Suprapubic skin (tissue), 4 donors: ENCODE results near the gene PANK4.

Experiments
- CTCF ChIP-seq, 2 donors: fragments of 200-600 bp in 1 of 2; fragments of 450-650 bp in 1 of 2; sonication (generic) in 1 of 2; IDR thresholded peaks; one replicate each; pipeline ENCODE4 v1.5.1; 2016 to 2019; ENCODE audit warnings: antibody characterized with exemption in 2 of 2, mild to moderate bottlenecking in 1 of 2, moderate library complexity in 1 of 2
- EP300 ChIP-seq: sonication (generic); formaldehyde crosslinking; IDR thresholded peaks from one replicate; pipeline ENCODE4 v1.6.1; 2017; ENCODE audit warnings: antibody characterized with exemption
- POLR2AphosphoS5 ChIP-seq, 3 donors: sonication (generic); formaldehyde crosslinking; IDR thresholded peaks; one replicate each; pipeline ENCODE4 v1.6.1; 2017; ENCODE audit warnings: antibody characterized with exemption in 3 of 3

DNA sequence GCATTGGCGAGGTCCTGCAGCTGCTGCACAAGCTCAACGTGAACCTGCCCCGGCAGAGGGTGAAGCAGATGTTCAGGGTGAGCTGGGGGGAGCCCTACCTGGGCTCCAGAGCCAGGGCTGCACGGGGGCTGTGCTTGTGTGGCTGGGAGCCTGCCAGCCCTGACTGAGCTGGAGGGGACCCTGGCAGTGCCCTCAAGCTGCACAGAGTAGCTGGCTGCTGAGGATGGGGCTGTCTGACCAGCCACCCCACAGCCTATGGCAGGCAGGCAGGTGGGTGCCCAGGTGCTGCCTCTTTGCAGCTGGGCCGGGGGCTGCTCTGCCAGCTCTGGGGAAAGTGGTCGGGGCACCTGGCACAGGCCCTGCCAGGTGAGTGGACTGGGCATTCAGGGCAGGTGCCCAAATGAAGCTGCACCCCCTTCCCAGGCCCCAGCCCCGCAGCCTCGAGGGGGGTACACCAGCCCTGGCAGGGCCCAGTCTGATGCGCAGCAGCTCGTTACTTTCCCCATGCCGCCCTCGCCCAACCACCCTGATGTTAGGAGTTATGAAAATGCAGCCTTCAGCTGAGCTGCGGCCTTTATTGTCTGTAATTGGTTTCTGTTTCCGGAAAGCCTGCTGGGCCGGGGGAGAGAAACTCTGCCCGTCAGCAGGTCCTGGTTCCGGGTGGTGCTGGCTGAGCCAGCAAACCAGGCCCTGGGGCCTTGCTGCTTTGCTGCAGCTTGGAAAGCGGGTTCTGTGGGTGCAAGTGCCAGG lies 46.0 kb downstream of the PANK4 start:
- TF ChIP-seq POLR2AphosphoS5 (IDR thresholded peaks at IDR 0.05) (no peak), CTCF (IDR thresholded peaks at IDR 0.05) (no peak), EP300 (no peak)
